ENCODE measurements around the gene CSNK1E.

DNA sequence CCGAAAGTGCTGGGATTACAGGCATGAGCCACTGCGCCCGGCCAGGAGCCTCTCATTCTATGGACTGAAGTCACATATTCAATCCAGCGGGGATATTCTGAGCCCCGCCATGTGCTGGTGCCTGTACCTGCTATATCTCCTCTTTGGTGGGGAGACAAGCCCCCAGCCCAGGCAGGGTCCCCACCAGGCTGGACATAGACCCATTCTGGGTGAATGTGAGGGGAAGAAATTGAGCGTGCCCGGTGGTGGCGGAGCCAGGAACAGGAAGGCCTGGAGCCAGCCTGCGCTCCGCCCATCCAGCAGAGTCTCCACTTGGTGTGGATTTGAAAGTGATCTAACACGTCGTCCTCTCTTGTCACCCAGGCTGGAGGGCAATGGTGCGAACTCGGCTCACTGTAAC lies 38.0 kb upstream of the CSNK1E start:
- TF ChIP-seq ZNF274 (IDR thresholded peaks at IDR 0.05; ENCODE audit: low read depth, low read length) = no peak
- TF ChIP-seq YY1 (IDR thresholded peaks at IDR 0.05; ENCODE audit: insufficient read depth, insufficient read length) = no peak
- TF ChIP-seq SUZ12 (IDR thresholded peaks at IDR 0.05; ENCODE audit: extremely low read depth, insufficient read depth, insufficient read length) = no peak

All from NT2/D1 (cell line).